ENCODE results near the gene NFKB2. TPM values are rescaled to one million over a fixed set of nuclear protein-coding genes. Genes with fewer than 3 reads are reported as not detected.

The NFKB2 gene
- total and polyA plus RNA-seq, 3 donors from 2014 or later: 18.4 to 42.7 (median 25.2) TPM

DNA sequence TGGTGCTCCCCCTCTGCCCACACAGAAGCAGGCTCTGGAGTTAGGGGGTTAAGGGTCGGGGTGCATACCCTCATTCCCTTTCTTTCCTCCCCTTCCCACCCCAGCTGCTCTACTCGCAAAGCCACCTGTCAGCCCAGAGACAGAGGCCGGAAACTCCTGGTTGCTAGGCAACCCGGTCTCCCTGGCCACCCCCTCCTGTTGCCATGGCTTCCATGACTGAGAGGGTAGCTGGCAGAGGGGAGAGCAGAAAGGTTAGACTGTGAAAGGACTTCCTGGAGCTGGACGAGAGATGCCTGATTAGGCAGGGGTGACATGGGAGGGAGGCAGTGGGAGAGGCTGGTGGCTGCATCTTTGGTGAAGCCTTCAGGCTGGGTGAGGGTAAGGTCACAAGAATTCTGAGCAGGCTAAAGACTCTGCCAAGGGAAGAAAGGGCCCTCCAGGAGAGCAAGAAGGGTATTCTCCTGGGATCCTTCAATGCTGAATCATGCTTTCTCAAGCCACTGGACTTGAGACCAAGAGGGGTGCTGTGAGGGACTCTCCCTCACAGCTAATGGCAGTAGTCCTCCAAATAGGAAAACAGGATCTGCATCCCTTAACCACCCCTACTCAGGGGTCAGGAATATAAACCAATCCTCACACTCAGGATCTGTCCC, 17.7 kb downstream of the NFKB2 start:
- Histone ChIP-seq H3K27me3 (no peaks in the 10 kb centered on the region), H3K4me1 (peaks cover 8% of the 10 kb centered on the region), H3K36me3 (ENCODE audit: low read depth, missing control alignments) (no peaks in the 10 kb centered on the region), H3K9me3 (no peaks in the 10 kb centered on the region), H3K4me3 (no peak overlapping the region), H3K27ac (no peak overlapping the region)
- intact Hi-C loops (cut with DNase I; ENCODE audit: low total_unique reads): no loop called here
- DNase-seq: no peak
- TF ChIP-seq, protein P1, sequence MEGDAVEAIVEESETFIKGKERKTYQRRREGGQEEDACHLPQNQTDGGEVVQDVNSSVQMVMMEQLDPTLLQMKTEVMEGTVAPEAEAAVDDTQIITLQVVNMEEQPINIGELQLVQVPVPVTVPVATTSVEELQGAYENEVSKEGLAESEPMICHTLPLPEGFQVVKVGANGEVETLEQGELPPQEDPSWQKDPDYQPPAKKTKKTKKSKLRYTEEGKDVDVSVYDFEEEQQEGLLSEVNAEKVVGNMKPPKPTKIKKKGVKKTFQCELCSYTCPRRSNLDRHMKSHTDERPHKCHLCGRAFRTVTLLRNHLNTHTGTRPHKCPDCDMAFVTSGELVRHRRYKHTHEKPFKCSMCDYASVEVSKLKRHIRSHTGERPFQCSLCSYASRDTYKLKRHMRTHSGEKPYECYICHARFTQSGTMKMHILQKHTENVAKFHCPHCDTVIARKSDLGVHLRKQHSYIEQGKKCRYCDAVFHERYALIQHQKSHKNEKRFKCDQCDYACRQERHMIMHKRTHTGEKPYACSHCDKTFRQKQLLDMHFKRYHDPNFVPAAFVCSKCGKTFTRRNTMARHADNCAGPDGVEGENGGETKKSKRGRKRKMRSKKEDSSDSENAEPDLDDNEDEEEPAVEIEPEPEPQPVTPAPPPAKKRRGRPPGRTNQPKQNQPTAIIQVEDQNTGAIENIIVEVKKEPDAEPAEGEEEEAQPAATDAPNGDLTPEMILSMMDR (IDR thresholded peaks at IDR 0.05): no peak
- no peak for TF ChIP-seq POLR2A (IDR thresholded peaks at IDR 0.05)
- 28 to 51% methylated on average over 5 of the region's 5 CpGs for WGBS, 2 donors

DNA sequence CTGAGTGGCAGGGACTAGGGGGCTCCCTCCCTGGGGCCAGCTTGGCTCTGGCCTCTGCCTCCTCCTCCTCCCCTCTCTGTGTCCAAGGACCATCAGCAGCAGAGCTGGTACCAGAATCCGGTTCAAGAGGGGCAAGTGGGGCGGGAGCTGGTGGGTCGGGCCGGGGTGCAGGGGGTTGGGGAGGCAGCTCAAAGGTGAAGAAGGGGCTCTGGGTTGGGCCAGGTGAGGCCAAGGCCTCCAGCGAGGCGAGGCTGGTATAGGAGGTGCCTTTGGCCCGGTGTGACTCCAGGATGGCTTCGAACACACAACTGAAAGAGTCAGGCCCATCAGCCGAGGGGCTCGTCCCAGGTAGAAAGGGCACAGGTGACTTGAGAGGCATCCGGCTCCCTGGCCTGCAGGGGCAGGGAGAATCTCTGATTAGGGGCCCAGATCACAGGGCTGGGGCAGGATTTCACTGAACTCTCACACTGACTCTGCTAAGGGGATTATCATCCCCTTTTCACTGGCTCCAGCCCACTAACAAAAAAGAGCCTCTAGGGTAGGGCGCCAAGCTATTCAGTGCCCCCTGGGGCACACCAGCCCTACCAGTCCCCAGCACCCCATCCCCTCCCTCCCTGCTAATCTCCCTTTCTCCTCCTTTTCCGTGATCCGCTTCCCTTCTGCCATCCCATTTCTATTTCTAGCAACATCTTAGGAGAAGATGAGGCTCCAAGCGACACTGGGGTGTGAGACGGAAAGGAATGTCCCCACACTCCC, 18.5 kb downstream of the NFKB2 start:
- Histone ChIP-seq H3K4me3 (no peak overlapping the region), H3K27ac (no peak overlapping the region), H3K27me3 (no peaks in the 10 kb centered on the region), H3K36me3 (ENCODE audit: low read depth, missing control alignments) (no peaks in the 10 kb centered on the region), H3K4me1 (peaks cover 5% of the 10 kb centered on the region), H3K9me3 (no peaks in the 10 kb centered on the region)
- WGBS, 2 donors: 83 to 86% methylated on average over 13 to 16 of the region's 16 CpGs
- intact Hi-C loops (cut with DNase I; ENCODE audit: low total_unique reads): no loop called here
- no peak for DNase-seq
- TF ChIP-seq, protein P1 (IDR thresholded peaks at IDR 0.05): no peak
- TF ChIP-seq POLR2A (IDR thresholded peaks at IDR 0.05): no peak

DNA sequence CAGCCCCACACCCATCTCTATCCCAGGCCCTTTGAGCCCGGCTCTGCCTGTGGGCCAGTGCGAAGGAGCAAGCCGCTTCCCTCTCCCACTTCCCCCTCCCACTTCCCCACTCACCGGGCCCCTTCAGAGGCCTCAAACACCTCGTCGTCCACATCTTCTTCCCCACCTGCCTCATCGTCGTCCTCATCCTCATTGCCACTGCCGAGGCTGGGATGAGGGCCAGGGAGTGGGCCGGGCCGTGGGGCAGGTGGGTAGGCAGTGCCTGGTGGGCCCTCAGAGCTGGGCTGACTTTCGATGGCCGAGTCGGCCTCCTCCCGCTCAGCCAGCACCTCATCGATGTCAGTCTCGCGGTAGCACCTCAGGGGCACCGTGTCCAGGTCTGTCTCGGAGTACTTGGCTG, 19.2 kb downstream of the NFKB2 start:
- Histone ChIP-seq H3K27ac (no peak overlapping the region), H3K4me1 (peaks cover 6% of the 10 kb centered on the region), H3K9me3 (no peaks in the 10 kb centered on the region), H3K36me3 (ENCODE audit: low read depth, missing control alignments) (no peaks in the 10 kb centered on the region), H3K27me3 (no peaks in the 10 kb centered on the region), H3K4me3 (no peak overlapping the region)
- TF ChIP-seq POLR2A (IDR thresholded peaks at IDR 0.05): no peak
- TF ChIP-seq, protein P1 (IDR thresholded peaks at IDR 0.05): no peak
- DNase-seq: no peak
- intact Hi-C loops (cut with DNase I; ENCODE audit: low total_unique reads): no loop called here
- 57 to 60% methylated on average over 15 to 20 of the region's 20 CpGs for WGBS, 2 donors

DNA sequence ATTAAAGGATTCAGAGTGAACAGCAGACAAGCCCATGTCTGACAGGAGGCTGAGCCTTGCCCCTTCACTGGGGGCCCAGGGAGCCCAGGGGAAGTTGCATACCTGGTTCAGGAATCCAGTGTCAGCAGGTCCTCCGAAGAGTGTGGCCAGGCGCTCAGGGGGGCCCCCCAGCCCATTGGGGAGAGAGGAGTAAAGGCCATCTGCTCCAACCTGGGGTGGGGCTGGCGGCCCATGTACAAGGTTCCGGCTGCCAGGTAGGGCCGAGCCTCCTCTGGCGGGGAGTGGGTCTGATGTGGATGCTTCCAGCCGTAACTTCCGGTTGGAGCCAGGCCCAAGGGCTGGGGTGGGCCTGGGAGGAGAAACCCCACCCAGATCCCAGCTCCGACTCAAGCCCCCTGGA, 20.8 kb downstream of the NFKB2 start:
- Histone ChIP-seq H3K4me1 (peaks cover 11% of the 10 kb centered on the region), H3K27me3 (no peaks in the 10 kb centered on the region), H3K9me3 (no peaks in the 10 kb centered on the region), H3K36me3 (ENCODE audit: low read depth, missing control alignments) (no peaks in the 10 kb centered on the region), H3K4me3 (no peak overlapping the region), H3K27ac (no peak overlapping the region)
- 69 to 86% methylated on average over 2 to 9 of the region's 9 CpGs for WGBS, 2 donors
- intact Hi-C loops (cut with DNase I; ENCODE audit: low total_unique reads): no loop called here
- TF ChIP-seq POLR2A (IDR thresholded peaks at IDR 0.05): no peak
- TF ChIP-seq, protein P1 (IDR thresholded peaks at IDR 0.05): no peak
- no peak for DNase-seq
